OCI-LY3 (cell line): ENCODE data around the gene CD40LG.

Experiments
- H2AFZ ChIP-seq: fragments of 200-600, 300-600 bp; shearing (Covaris generic); 2 replicates; pipeline ENCODE4 v1.6.0; 2014; ENCODE audit warnings: antibody characterized with exemption, low read depth, low read length
- H3K27ac ChIP-seq: fragments of 200-600, 300-600 bp; sonication (generic); 2 replicates; pipeline ENCODE4 v1.5.1; 2014; ENCODE audit warnings: mild to moderate bottlenecking, low read length, moderate library complexity, mixed read lengths
- H3K27me3 ChIP-seq: fragments of 200-600, 300-600 bp; sonication (generic); 2 replicates; pipeline ENCODE4 v1.6.1; 2014; ENCODE audit warnings: low read depth, low read length, mixed read lengths
- H3K36me3 ChIP-seq: fragments of 200-600, 300-600 bp; sonication (generic); replicated peaks from 2 replicates; pipeline ENCODE3; 2014; ENCODE audit warnings: low read depth, low read length, mixed read lengths
- H3K4me1 ChIP-seq: fragments of 300-600, 200-600 bp; sonication (generic); 2 replicates; pipeline ENCODE4 v1.6.1; 2014; ENCODE audit warnings: low read length, mixed read lengths
- H3K4me2 ChIP-seq: fragments of 200-600, 300-600 bp; sonication (generic); 2 replicates; pipeline ENCODE4 v1.6.1; 2014; ENCODE audit warnings: low read length, mixed read lengths
- H3K4me3 ChIP-seq: fragments of 300-600, 200-600 bp; sonication (generic); 2 replicates; pipeline ENCODE4 v1.5.1; 2014; ENCODE audit warnings: antibody characterized with exemption, mild to moderate bottlenecking, low read length, moderate library complexity
- H3K79me2 ChIP-seq: fragments of 300-600, 200-600 bp; shearing (Covaris generic); 2 replicates; pipeline ENCODE4 v1.6.1; 2014; ENCODE audit warnings: mild to moderate bottlenecking, low read length, mixed read lengths
- H3K9ac ChIP-seq: fragments of 300-600, 200-600 bp; shearing (Covaris generic); 2 replicates; pipeline ENCODE4 v1.6.0; 2014; ENCODE audit warnings: mild to moderate bottlenecking, low read length, moderate library complexity
- H3K9me3 ChIP-seq: fragments of 200-600, 300-600 bp; shearing (Covaris generic); 2 replicates; pipeline ENCODE4 v1.6.1; 2014; ENCODE audit warnings: low read length, mixed read lengths; ENCODE audit not compliant: insufficient read depth
- H4K20me1 ChIP-seq: fragments of 200-600, 300-600 bp; sonication (generic); 2 replicates; pipeline ENCODE4 v1.6.1; 2016; ENCODE audit warnings: low read length, mixed read lengths; ENCODE audit not compliant: insufficient read depth
- EZH2phosphoT487 ChIP-seq: fragments of 200-600 bp; shearing (Covaris generic); IDR thresholded peaks from 2 replicates; pipeline ENCODE4 v1.6.1; 2018; ENCODE audit warnings: antibody characterized with exemption, mixed run types, low read depth
- TF ChIP-seq, protein P1 (sequence below): fragments of 200-600, 300-600 bp; sonication (generic); IDR thresholded peaks from 2 replicates; pipeline ENCODE4 v1.5.1; 2014; ENCODE audit warnings: antibody characterized with exemption, low read length, low read depth

The CD40LG gene

DNA sequence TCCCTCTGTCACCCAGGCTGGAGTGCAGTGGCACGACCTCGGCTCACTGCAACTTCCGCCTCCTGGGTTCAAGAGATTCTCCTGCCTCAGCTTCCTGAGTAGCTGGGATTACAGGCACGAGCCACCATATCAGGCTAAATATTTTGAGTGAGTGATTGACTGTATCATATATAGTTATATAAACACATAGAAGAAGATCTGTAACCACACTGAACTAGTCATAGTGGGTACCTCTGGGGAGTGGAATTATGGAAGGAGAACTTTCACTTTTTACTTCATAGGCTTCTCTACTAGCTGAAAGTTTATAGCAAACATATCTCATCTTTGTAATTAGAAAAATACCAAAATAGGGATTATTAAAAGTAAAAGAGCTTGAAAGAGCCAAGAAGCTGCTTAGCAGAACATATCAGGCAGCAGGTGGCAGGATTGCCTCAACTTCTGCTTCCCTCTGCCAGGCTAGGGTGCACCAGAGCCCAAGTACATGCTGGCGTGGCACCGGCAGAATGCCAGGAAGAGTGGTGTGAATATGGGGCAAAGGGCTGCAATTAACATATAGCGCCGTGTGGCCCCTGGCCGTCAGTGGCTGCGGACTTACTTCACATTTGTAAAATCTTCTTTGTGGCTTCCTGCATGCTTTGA is 39.5 kb upstream of the CD40LG start:
- Histone ChIP-seq H3K4me1 (peaks cover 5% of the 10 kb centered on the region), H2AFZ (peak overlapping the region; percentile 95), H3K36me3 (no peaks in the 10 kb centered on the region), H4K20me1 (no peaks in the 10 kb centered on the region), H3K9me3 (no peaks in the 10 kb centered on the region), H3K9ac (peak overlapping the region; percentile 53; the same call in 1 of the 2 replicates), H3K4me2 (peak overlapping the region; percentile 84), H3K4me3 (peak overlapping the region; percentile 69), H3K27me3 (no peaks in the 10 kb centered on the region), H3K27ac (no peak overlapping the region), H3K79me2 (no peaks in the 10 kb centered on the region)
- TF ChIP-seq EZH2phosphoT487 = no peak
- TF ChIP-seq, protein P1, sequence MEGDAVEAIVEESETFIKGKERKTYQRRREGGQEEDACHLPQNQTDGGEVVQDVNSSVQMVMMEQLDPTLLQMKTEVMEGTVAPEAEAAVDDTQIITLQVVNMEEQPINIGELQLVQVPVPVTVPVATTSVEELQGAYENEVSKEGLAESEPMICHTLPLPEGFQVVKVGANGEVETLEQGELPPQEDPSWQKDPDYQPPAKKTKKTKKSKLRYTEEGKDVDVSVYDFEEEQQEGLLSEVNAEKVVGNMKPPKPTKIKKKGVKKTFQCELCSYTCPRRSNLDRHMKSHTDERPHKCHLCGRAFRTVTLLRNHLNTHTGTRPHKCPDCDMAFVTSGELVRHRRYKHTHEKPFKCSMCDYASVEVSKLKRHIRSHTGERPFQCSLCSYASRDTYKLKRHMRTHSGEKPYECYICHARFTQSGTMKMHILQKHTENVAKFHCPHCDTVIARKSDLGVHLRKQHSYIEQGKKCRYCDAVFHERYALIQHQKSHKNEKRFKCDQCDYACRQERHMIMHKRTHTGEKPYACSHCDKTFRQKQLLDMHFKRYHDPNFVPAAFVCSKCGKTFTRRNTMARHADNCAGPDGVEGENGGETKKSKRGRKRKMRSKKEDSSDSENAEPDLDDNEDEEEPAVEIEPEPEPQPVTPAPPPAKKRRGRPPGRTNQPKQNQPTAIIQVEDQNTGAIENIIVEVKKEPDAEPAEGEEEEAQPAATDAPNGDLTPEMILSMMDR = peak; percentile 70

DNA sequence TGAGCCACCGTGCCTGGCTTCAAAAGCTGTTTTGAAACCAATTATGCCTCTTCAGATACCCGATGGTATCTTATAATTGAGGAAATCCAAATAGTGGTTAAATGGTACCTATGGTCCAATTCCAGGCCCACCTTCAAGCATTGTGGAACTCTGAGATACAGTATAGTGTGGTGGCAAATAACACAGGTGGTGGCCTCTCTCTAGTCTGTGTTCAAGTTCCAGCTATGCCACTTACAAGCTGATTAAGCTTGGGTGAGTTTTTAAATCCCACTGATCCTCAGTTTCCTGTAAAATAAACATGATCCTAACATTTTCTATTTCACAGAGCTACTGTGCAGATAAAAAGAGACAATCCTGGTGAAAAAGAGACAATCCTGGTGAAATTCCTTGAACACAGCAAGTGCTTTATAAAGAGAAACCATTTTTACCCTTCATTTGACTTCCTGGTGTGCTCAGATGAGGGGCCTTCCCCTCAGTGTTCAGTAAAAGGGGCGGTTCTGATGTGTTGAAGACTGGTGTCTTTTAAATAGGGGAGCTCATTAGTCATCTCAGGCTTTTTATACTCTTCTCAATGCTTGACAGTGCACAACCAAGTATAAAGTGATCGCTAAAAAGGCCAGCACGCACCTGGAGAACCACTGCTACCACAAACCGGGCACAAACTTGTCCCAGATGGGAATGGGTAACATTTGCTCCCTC is 30.8 kb upstream of the CD40LG start:
- TF ChIP-seq EZH2phosphoT487 = no peak
- no peaks in the 10 kb centered on the region for H3K27me3 ChIP-seq
- peak overlapping the region; percentile 67 for H3K4me2 ChIP-seq

DNA sequence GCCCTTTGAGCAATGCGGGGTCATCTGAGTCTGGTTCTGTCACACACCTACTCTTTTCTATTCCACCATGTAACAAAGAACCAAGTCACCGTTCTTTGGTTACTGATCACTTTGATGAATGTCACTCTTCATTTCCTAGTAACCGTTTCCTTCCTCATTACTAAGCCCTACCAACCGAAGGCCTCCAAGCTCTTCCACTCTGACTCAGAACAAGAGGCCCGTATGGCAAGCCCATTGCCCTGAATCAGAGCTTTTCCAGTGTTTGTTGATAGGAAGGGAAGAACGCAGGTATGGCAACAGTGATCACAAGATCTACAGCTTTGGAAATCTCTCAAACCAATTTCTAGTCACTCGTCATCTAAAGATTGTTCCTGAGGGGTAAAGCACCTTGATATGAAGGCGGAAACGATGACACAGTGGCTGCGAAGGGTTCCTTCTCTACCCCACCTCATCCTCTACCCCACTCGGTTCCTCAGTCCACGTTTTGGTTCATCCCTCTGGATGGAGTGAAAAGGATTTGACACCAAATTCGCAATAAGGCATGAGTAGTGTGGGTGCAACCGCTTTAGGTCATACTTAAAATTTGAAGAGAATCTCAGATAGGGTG is 28.0 kb upstream of the CD40LG start:
- no peak overlapping the region for H3K4me2 ChIP-seq

More for the DNA sequence above, 30.8 kb upstream of the CD40LG start:
- no peaks in the 10 kb centered on the region for H3K36me3 ChIP-seq
- H3K4me1 ChIP-seq = peaks cover 15% of the 10 kb centered on the region
- H2AFZ ChIP-seq = peak overlapping the region; percentile 76
- no peaks in the 10 kb centered on the region for H3K9me3 ChIP-seq
- peak overlapping the region; percentile 48 for H3K27ac ChIP-seq
- no peaks in the 10 kb centered on the region for H4K20me1 ChIP-seq
- no peaks in the 10 kb centered on the region for H3K79me2 ChIP-seq
- H3K4me3 ChIP-seq = peak overlapping the region; percentile 36
- peak overlapping the region; percentile 39; the same call in 1 of the 2 replicates for H3K9ac ChIP-seq

DNA sequence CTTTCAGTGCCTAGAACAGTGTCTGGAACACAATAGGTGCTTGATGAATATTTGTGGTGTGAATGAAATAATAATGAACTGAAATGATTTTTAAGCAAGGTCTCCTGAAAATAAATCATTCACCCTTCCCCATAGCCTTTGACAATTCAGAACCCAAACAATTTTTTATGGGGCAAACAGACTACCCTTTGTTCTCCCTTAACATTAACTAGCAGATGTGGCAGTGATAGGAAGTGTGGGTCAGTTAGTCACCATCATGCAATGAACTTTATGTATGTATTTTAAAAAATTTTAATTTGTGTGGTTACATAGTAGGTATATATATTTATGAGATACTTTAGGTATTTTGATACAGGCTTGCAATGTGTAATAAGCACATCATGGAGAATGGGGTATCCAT is 27.2 kb upstream of the CD40LG start:
- no peaks in the 10 kb centered on the region for H3K79me2 ChIP-seq
- H3K4me2 ChIP-seq = no peak overlapping the region
- no peak overlapping the region for H3K27ac ChIP-seq
- H3K4me1 ChIP-seq = peaks cover 16% of the 10 kb centered on the region
- no peak overlapping the region for H2AFZ ChIP-seq
- H4K20me1 ChIP-seq = no peaks in the 10 kb centered on the region
- H3K4me3 ChIP-seq = no peak overlapping the region
- TF ChIP-seq, protein P1 = no peak
- no peak for TF ChIP-seq EZH2phosphoT487
- no peaks in the 10 kb centered on the region for H3K9me3 ChIP-seq
- H3K9ac ChIP-seq = no peak overlapping the region
- no peaks in the 10 kb centered on the region for H3K36me3 ChIP-seq
- no peaks in the 10 kb centered on the region for H3K27me3 ChIP-seq

More for the DNA sequence above, 28.0 kb upstream of the CD40LG start:
- Histone ChIP-seq H3K27me3 (no peaks in the 10 kb centered on the region), H3K36me3 (no peaks in the 10 kb centered on the region), H4K20me1 (no peaks in the 10 kb centered on the region), H3K79me2 (no peaks in the 10 kb centered on the region), H3K4me3 (no peak overlapping the region), H3K4me1 (peaks cover 15% of the 10 kb centered on the region), H3K9me3 (no peaks in the 10 kb centered on the region), H3K27ac (no peak overlapping the region), H3K9ac (no peak overlapping the region), H2AFZ (no peak overlapping the region)
- TF ChIP-seq EZH2phosphoT487 = no peak
- TF ChIP-seq, protein P1 = no peak
